HepG2 (cell line): ENCODE results near the gene ST6GALNAC2. TPM values are rescaled to one million over a fixed set of nuclear protein-coding genes. Genes with fewer than 3 reads are reported as not detected.

Experiments
- ARID5B ChIP-seq: IDR thresholded peaks from 2 replicates; pipeline ENCODE4 v1.4.0; 2020; ENCODE audit warnings: mild to moderate bottlenecking, missing genetic modification reagents
- ARNTL ChIP-seq: sonication (generic); formaldehyde crosslinking; IDR thresholded peaks from 2 replicates; pipeline ENCODE4 v1.4.0; 2020; ENCODE audit warnings: mild to moderate bottlenecking, missing genetic modification reagents
- HMG20B ChIP-seq: conservative IDR thresholded peaks from 2 replicates; pipeline ENCODE4 v1.6.1; 2016; ENCODE audit warnings: missing genetic modification reagents, missing compliant biosample characterization
- IRF1 ChIP-seq: sonication (generic); formaldehyde crosslinking; IDR thresholded peaks from 2 replicates; pipeline ENCODE4 v1.4.0; 2020; ENCODE audit warnings: low read depth, mild to moderate bottlenecking, missing genetic modification reagents
- KAT8 ChIP-seq: IDR thresholded peaks from 2 replicates; pipeline ENCODE4 v1.6.1; 2016; ENCODE audit warnings: missing genetic modification reagents, missing compliant biosample characterization
- MAFF ChIP-seq: IDR thresholded peaks from 2 replicates; pipeline ENCODE4 v1.6.1; 2011; ENCODE audit warnings: low read depth, low read length, improper control_type of control experiment
- SAFB2 ChIP-seq: sonication (generic); formaldehyde crosslinking; IDR thresholded peaks from 2 replicates; pipeline ENCODE4 v1.5.1; 2020; ENCODE audit warnings: missing genetic modification reagents, low read depth, mild to moderate bottlenecking, borderline replicate concordance
- SAP130 ChIP-seq: IDR thresholded peaks from 2 replicates; pipeline ENCODE4 v1.6.1; 2016; ENCODE audit warnings: low read depth
- SMAD9 ChIP-seq: sonication (generic); formaldehyde crosslinking; IDR thresholded peaks from 2 replicates; pipeline ENCODE4 v1.5.1; 2020; ENCODE audit warnings: mild to moderate bottlenecking, missing genetic modification reagents
- TOE1 ChIP-seq: sonication (generic); formaldehyde crosslinking; IDR thresholded peaks from 2 replicates; pipeline ENCODE4 v1.4.0; 2020; ENCODE audit warnings: mild to moderate bottlenecking, missing genetic modification reagents
- ZBTB39 ChIP-seq: sonication (generic); formaldehyde crosslinking; IDR thresholded peaks from 2 replicates; pipeline ENCODE4 v1.5.0; 2020; ENCODE audit warnings: missing genetic modification reagents
- ZNF20 ChIP-seq: sonication (generic); formaldehyde crosslinking; IDR thresholded peaks from 2 replicates; pipeline ENCODE4 v1.4.0; 2020; ENCODE audit warnings: mild to moderate bottlenecking, moderate library complexity, missing genetic modification reagents
- ZNF234 ChIP-seq: sonication (generic); formaldehyde crosslinking; conservative IDR thresholded peaks from 2 replicates; pipeline ENCODE4 v1.5.1; 2020; ENCODE audit warnings: mild to moderate bottlenecking, missing genetic modification reagents
- ZNF296 ChIP-seq: sonication (generic); formaldehyde crosslinking; conservative IDR thresholded peaks from 2 replicates; pipeline ENCODE4 v1.5.0; 2020; ENCODE audit warnings: mild to moderate bottlenecking, missing genetic modification reagents
- ZNF598 ChIP-seq: sonication (generic); formaldehyde crosslinking; IDR thresholded peaks from 2 replicates; pipeline ENCODE4 v1.5.1; 2020; ENCODE audit warnings: mild to moderate bottlenecking, missing genetic modification reagents, borderline replicate concordance
- ZNF713 ChIP-seq: sonication (generic); formaldehyde crosslinking; IDR thresholded peaks from 2 replicates; pipeline ENCODE4 v1.4.0; 2020; ENCODE audit warnings: mild to moderate bottlenecking, missing genetic modification reagents
- ZNF720 ChIP-seq: sonication (generic); formaldehyde crosslinking; IDR thresholded peaks from 2 replicates; pipeline ENCODE4 v1.4.0; 2020; ENCODE audit warnings: missing genetic modification reagents
- ZNF740 ChIP-seq: sonication (generic); formaldehyde crosslinking; IDR thresholded peaks from 2 replicates; pipeline ENCODE4 v1.4.0; 2020; ENCODE audit warnings: missing genetic modification reagents
- ZNF749 ChIP-seq: sonication (generic); formaldehyde crosslinking; IDR thresholded peaks from 2 replicates; pipeline ENCODE4 v1.8.0; 2022; ENCODE audit warnings: mild to moderate bottlenecking, missing genetic modification reagents, moderate library complexity, borderline replicate concordance
- ZNF839 ChIP-seq: sonication (generic); formaldehyde crosslinking; IDR thresholded peaks from 2 replicates; pipeline ENCODE4 v1.4.0; 2020; ENCODE audit warnings: missing genetic modification reagents, mild to moderate bottlenecking, borderline replicate concordance
- ZUFSP ChIP-seq: sonication (generic); formaldehyde crosslinking; IDR thresholded peaks from 2 replicates; pipeline ENCODE4 v1.9.0; 2021; ENCODE audit warnings: missing genetic modification reagents, mild to moderate bottlenecking, borderline replicate concordance
- polyA plus RNA-seq, 8 experiments: library from polyadenylated mRNA; depleted of rRNA in 3 of 8; stranded (reverse) in 7 of 8; unstranded in 1 of 8; fragments of >200 nt; fragmentation: Illumina TruSeq in 4 of 8; extraction: Trizol in 4 of 8; gene quantifications; 2 replicates each; pipeline versions ENCODE4 v1.2.1 to v1.2.3, GENCODE V29; 2011 to 2016; ENCODE audit warnings: low read depth in 4 of 8, missing spikeins in 1 of 8, mixed read lengths in 1 of 8; ENCODE audit not compliant: insufficient read depth in 1 of 8
- total RNA-seq, 5 experiments: library from RNA; depleted of rRNA; stranded (reverse); fragments of >200 nt; fragmentation: Illumina TruSeq; extraction: Trizol; gene quantifications; 2 replicates each; pipeline ENCODE4 v1.2.3, GENCODE V29; 2016; ENCODE audit warnings: low read depth in 1 of 5

ST6GALNAC2 gene
- total and polyA plus RNA-seq, 2 of the 13 experiments (the other 11 are each of a cell fraction or from before 2014, with no cell fraction given): 0.12 to 0.49 TPM

- TF ChIP-seq ZUFSP (CRISPR knock-in tag) (no peak), ZNF234 (CRISPR knock-in tag) (no peak), ZNF713 (0 out of 2 replicates have a peak, but pooled peaks have one; percentile 46), IRF1 (CRISPR knock-in tag) (no peak), SAFB2 (no peak), ARID5B (CRISPR knock-in tag) (peak; percentile 21; the same call in 1 of the 2 replicates), MAFF (no peak), HMG20B (CRISPR knock-in tag) (no peak), ZNF749 (CRISPR knock-in tag) (no peak), ZNF296 (no peak), TOE1 (no peak), ZNF839 (no peak), ZNF720 (CRISPR knock-in tag) (no peak), ZNF20 (no peak), ZNF598 (CRISPR knock-in tag) (no peak), ARNTL (CRISPR knock-in tag) (peak; percentile 40; the same call in 1 of the 2 replicates), KAT8 (CRISPR knock-in tag) (peak; percentile 52), ZBTB39 (CRISPR knock-in tag) (no peak), SAP130 (CRISPR knock-in tag) (peak; percentile 50), ZNF740 (CRISPR knock-in tag) (no peak), SMAD9 (CRISPR knock-in tag) (no peak)
Measured at GRCh38 chr17:76527430-76528111, 58.1 kb downstream of the ST6GALNAC2 start (continued).
